B cell (primary cell): ENCODE data around the gene PDHX. TPM values are rescaled to one million over a fixed set of nuclear protein-coding genes. Genes with fewer than 3 reads are reported as not detected.

Experiments
- ATAC-seq: fragments of 200-7000 bp; cut with Tn5 transposase; one replicate; pipeline ENCODE4 v1.10.0; 2021; ENCODE audit warnings: low read depth, mild to moderate bottlenecking, moderate number of reproducible peaks, moderate library complexity
- CTCF ChIA-PET: fragments of 350-600 bp; sonication (Branson Sonifier 250); formaldehyde crosslinking; loops from one replicate; lab custom pipeline; 2021; ENCODE audit warnings: antibody characterized with exemption, inconsistent platforms; lab: Charles Lee
- POLR2A ChIA-PET: fragments of 350-600 bp; sonication (Branson Sonifier 250); formaldehyde crosslinking; loops from one replicate; lab custom pipeline; 2021; ENCODE audit warnings: antibody characterized with exemption; lab: Charles Lee
- DNase-seq: peaks from one replicate; pipeline ENCODE4 v3.0.0; 2013
- H2AFZ ChIP-seq: 2 replicates; pipeline ENCODE4 v1.6.1; 2012; ENCODE audit warnings: mild to moderate bottlenecking, low read depth, low read length; ENCODE audit not compliant: insufficient read depth, poor library complexity, severe bottlenecking
- H3K27ac ChIP-seq, 2 donors: 1 replicate in 1 of 2; 2 replicates in 1 of 2; pipeline ENCODE4 v1.5.1; 2012 to 2013; ENCODE audit warnings: low read length in 2 of 2, mild to moderate bottlenecking in 2 of 2, moderate library complexity in 1 of 2
- H3K27me3 ChIP-seq, 4 experiments: fragments of 200-600 bp in 1 of 4; sonication (generic) in 1 of 4; replicated peaks in 1 of 4; 1 replicate in 2 of 4; 2 replicates in 2 of 4; pipeline versions ENCODE4 v1.6.1 to v1.7.0; 2013 to 2016; ENCODE audit warnings: low read length in 3 of 4, mild to moderate bottlenecking in 2 of 4, mixed read lengths in 1 of 4, moderate library complexity in 1 of 4; ENCODE audit not compliant: insufficient read depth in 4 of 4, control insufficient read depth in 3 of 4; ENCODE audit errors: control extremely low read depth in 1 of 4
- H3K36me3 ChIP-seq, 2 experiments: replicated peaks in 1 of 2; 1 replicate in 1 of 2; 2 replicates in 1 of 2; pipeline versions ENCODE4 v1.6.1 to v1.7.1; 2013; ENCODE audit warnings: low read length in 1 of 2; ENCODE audit not compliant: insufficient read depth in 2 of 2, control insufficient read depth in 1 of 2; ENCODE audit errors: control extremely low read depth in 1 of 2, extremely low read depth in 1 of 2
- H3K4me1 ChIP-seq, 2 donors: fragments of 200-600 bp in 1 of 2; sonication (generic) in 1 of 2; 1 replicate in 1 of 2; 2 replicates in 1 of 2; pipeline versions ENCODE4 v1.5.1 to v1.6.1; 2013 to 2017; ENCODE audit warnings: low read length in 2 of 2; ENCODE audit not compliant: control insufficient read depth in 2 of 2, insufficient read depth in 2 of 2
- H3K4me2 ChIP-seq: replicated peaks from 2 replicates; pipeline ENCODE3; 2012; ENCODE audit warnings: mild to moderate bottlenecking, low read depth, low read length; ENCODE audit not compliant: poor library complexity, severe bottlenecking
- H3K4me3 ChIP-seq, 5 experiments: fragments of 200-600 bp in 1 of 5; sonication (generic) in 1 of 5; 1 replicate in 3 of 5; 2 replicates in 2 of 5; pipeline versions ENCODE4 v1.5.1 to v1.7.0; 2011 to 2016; ENCODE audit warnings: low read length in 4 of 5, mild to moderate bottlenecking in 4 of 5, low read depth in 2 of 5, control low read depth in 1 of 5, moderate library complexity in 1 of 5; ENCODE audit not compliant: insufficient read depth in 1 of 5; ENCODE audit errors: control extremely low read depth in 1 of 5, extremely low read depth in 1 of 5
- H3K79me2 ChIP-seq: fragments of 200-600 bp; sonication (generic); one replicate; pipeline ENCODE4 v1.6.0; 2016; ENCODE audit warnings: low read length; ENCODE audit not compliant: control insufficient read depth, insufficient read depth
- H3K9ac ChIP-seq: fragments of 200-600 bp; sonication (generic); 2 replicates; pipeline ENCODE4 v1.6.1; 2017; ENCODE audit warnings: mild to moderate bottlenecking, low read length, moderate library complexity
- H3K9me3 ChIP-seq, 3 donors: one replicate each; pipeline versions ENCODE4 v1.6.1 to v1.7.1; 2013; ENCODE audit warnings: low read length in 2 of 3; ENCODE audit not compliant: control insufficient read depth in 2 of 3, insufficient read depth in 1 of 3; ENCODE audit errors: control extremely low read depth in 1 of 3
- H4K20me1 ChIP-seq: 2 replicates; pipeline ENCODE4 v1.6.0; 2012; ENCODE audit warnings: mild to moderate bottlenecking, low read length; ENCODE audit not compliant: insufficient read depth, control insufficient read depth, poor library complexity, severe bottlenecking
- H3K27ac Mint-ChIP-seq: one replicate; pipeline ENCODE4 v1.8.0; 2021; ENCODE audit warnings: mixed read lengths
- H3K27me3 Mint-ChIP-seq: one replicate; pipeline ENCODE4 v1.8.0; 2021; ENCODE audit warnings: mixed read lengths
- H3K4me1 Mint-ChIP-seq: one replicate; pipeline ENCODE4 v1.8.0; 2021; ENCODE audit warnings: mixed read lengths
- H3K4me3 Mint-ChIP-seq: one replicate; pipeline ENCODE4 v1.8.0; 2021; ENCODE audit warnings: mixed read lengths
- H3K9me3 Mint-ChIP-seq: one replicate; pipeline ENCODE4 v1.8.0; 2022; ENCODE audit warnings: mixed read lengths; ENCODE audit not compliant: insufficient read depth
- EZH2 ChIP-seq: IDR thresholded peaks from 2 replicates; pipeline ENCODE4 v1.6.1; 2012; ENCODE audit warnings: borderline replicate concordance, low read depth, mild to moderate bottlenecking, moderate library complexity, low read length; ENCODE audit not compliant: insufficient read depth, poor library complexity, severe bottlenecking
- WGBS: methylation state at CpG from one replicate; pipeline ENCODE4 v1.1.5; 2013; ENCODE audit warnings: missing lambda C conversion rate; ENCODE audit not compliant: insufficient coverage; 5-methylcytosine and 5-hydroxymethylcytosine counted together
- intact Hi-C: fragments of 100-400 bp; cut with micrococcal nuclease; formaldehyde crosslinking; loops from one replicate; pipeline ENCODE4 v1.10.0; 2022
- polyA plus RNA-seq: library from polyadenylated mRNA; depleted of rRNA; stranded (reverse); fragments of >200 nt; gene quantifications from 2 replicates; pipeline ENCODE4 v1.2.3, GENCODE V29; 2012
- total RNA-seq, 2 donors: library from RNA; stranded (reverse); fragments of 120-200 nt in 1 of 2; gene quantifications; 1 replicate in 1 of 2; 2 replicates in 1 of 2; pipeline versions ENCODE4 v1.2.3 to v1.2.4, GENCODE V29; 2013 to 2022
- TF ChIP-seq, protein P1 (sequence below): fragments of 200-600 bp; IDR thresholded peaks from one replicate; pipeline ENCODE4 v1.8.0; 2022; ENCODE audit warnings: antibody characterized with exemption, mild to moderate bottlenecking

Gene PDHX
- total and polyA plus RNA-seq, 2 donors (not counting 1 experiment from before 2014, with no cell fraction given), result 6.2 to 35.4 TPM

GRCh38 chr11:34907934-34908593 lies 8.4 kb upstream of the PDHX start:
- H2AFZ ChIP-seq, result no peak overlapping the region
- no peaks in the 10 kb centered on the region for H3K27me3 ChIP-seq
- 60% methylated on average over 1 of the region's 3 CpGs for WGBS
- ATAC-seq, result no peak
- Mint-ChIP-seq H3K27ac (no peak overlapping the region), H3K4me3 (no peak overlapping the region), H3K27me3 (no peaks in the 10 kb centered on the region), H3K9me3 (no peaks in the 10 kb centered on the region), H3K4me1 (peaks cover 9% of the 10 kb centered on the region)
- peaks cover 5 to 10% of the 10 kb centered on the region in 2 experiments for H3K36me3 ChIP-seq
- peaks cover 23% of the 10 kb centered on the region for H4K20me1 ChIP-seq
- H3K9ac ChIP-seq, result no peak overlapping the region
- H3K4me1 ChIP-seq, result peaks cover 6 to 8% of the 10 kb centered on the region in 2 donors
- no peak for DNase-seq
- H3K4me2 ChIP-seq, result no peak overlapping the region
- H3K27ac ChIP-seq, result no peak overlapping the region
- CTCF ChIA-PET, result interaction anchor here (2.1 kb wide), 1 partner anchor 17 kb away, joined by 5 read pairs; no protein-coding TSS in a partner anchor
- peaks cover 79% of the 10 kb centered on the region for H3K79me2 ChIP-seq
- peaks cover 0 to 8% (median 0%) of the 10 kb centered on the region in 3 donors for H3K9me3 ChIP-seq
- TF ChIP-seq, protein P1, sequence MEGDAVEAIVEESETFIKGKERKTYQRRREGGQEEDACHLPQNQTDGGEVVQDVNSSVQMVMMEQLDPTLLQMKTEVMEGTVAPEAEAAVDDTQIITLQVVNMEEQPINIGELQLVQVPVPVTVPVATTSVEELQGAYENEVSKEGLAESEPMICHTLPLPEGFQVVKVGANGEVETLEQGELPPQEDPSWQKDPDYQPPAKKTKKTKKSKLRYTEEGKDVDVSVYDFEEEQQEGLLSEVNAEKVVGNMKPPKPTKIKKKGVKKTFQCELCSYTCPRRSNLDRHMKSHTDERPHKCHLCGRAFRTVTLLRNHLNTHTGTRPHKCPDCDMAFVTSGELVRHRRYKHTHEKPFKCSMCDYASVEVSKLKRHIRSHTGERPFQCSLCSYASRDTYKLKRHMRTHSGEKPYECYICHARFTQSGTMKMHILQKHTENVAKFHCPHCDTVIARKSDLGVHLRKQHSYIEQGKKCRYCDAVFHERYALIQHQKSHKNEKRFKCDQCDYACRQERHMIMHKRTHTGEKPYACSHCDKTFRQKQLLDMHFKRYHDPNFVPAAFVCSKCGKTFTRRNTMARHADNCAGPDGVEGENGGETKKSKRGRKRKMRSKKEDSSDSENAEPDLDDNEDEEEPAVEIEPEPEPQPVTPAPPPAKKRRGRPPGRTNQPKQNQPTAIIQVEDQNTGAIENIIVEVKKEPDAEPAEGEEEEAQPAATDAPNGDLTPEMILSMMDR, result no peak
- TF ChIP-seq EZH2, result no peak
- intact Hi-C loops, result no loop called here
- POLR2A ChIA-PET, result no interaction called here
- no peak overlapping the region for H3K4me3 ChIP-seq

DNA sequence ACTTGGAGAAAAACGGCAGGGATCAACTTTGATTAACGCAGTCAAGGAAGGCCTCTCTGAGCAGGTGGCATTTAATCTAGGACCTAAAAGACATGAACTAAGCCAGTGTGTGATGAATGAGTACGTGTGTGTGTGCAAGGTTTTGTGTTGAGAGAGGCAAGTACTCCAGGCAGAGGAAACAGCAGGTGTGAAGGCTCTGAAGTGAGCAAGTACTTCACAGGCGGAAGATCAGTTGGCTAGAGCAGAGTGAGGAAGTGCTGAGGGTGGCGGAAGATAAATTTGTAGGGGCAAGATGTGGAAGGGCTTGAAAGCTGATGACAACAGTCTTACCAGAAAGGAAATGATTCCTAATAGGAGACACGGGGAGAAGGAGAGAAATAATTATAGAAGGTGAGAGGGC lies 7.0 kb upstream of the PDHX start:
- no peak for ATAC-seq
- no peak overlapping the region for H3K9ac ChIP-seq
- 85% methylated on average over 5 of the region's 6 CpGs for WGBS
- no peak for DNase-seq
- TF ChIP-seq, protein P1, result no peak
- TF ChIP-seq EZH2, result no peak
- intact Hi-C loops, result no loop called here
- H3K4me3 Mint-ChIP-seq, result no peak overlapping the region
- no peak overlapping the region for H3K4me2 ChIP-seq
- H3K27ac ChIP-seq, result no peak overlapping the region
- H3K4me3 ChIP-seq, result no peak overlapping the region
- no peaks in the 10 kb centered on the region for H3K27me3 Mint-ChIP-seq
- POLR2A ChIA-PET, result no interaction called here
- H3K36me3 ChIP-seq, result peaks cover 4 to 6% of the 10 kb centered on the region in 2 experiments
- H3K9me3 Mint-ChIP-seq, result no peaks in the 10 kb centered on the region
- H2AFZ ChIP-seq, result no peak overlapping the region
- H3K27ac Mint-ChIP-seq, result no peak overlapping the region
- CTCF ChIA-PET, result interaction anchor here (2.1 kb wide), 1 partner anchor 15 kb away, joined by 5 read pairs; no protein-coding TSS in a partner anchor
- H3K27me3 ChIP-seq, result no peaks in the 10 kb centered on the region
- H3K79me2 ChIP-seq, result peaks cover 79% of the 10 kb centered on the region
- H3K9me3 ChIP-seq, result peaks cover 0 to 2% (median 0%) of the 10 kb centered on the region in 3 donors
- H3K4me1 ChIP-seq, result peaks cover 6 to 8% of the 10 kb centered on the region in 2 donors
- H3K4me1 Mint-ChIP-seq, result peaks cover 11% of the 10 kb centered on the region
- peaks cover 23% of the 10 kb centered on the region for H4K20me1 ChIP-seq
